GM23338 (cell line): ENCODE measurements around the gene SEC63. TPM values are rescaled to one million over a fixed set of nuclear protein-coding genes. Genes with fewer than 3 reads are reported as not detected.

ENCODE experiments used
- ATAC-seq: fragments of 200-7000 bp; cut with Tn5 transposase; 3 replicates; pipeline ENCODE4 v1.9.1; 2020
- DNase-seq: peaks from one replicate; pipeline ENCODE4 v3.0.0-alpha.2; 2015; ENCODE audit warnings: low spot score
- H2AFZ ChIP-seq: fragments of 200-600 bp; sonication (generic); 2 replicates; pipeline ENCODE4 v1.8.0; 2016; ENCODE audit warnings: antibody characterized with exemption, mild to moderate bottlenecking, moderate library complexity
- H3F3A ChIP-seq: fragments of 200-600 bp; sonication (generic); replicated peaks from 2 replicates; pipeline ENCODE4 v1.8.0; 2017; ENCODE audit warnings: antibody characterized with exemption, mixed run types, low read depth
- H3K27ac ChIP-seq: fragments of 200-600 bp; sonication (generic); 2 replicates; pipeline ENCODE4 v1.6.1; 2016; ENCODE audit warnings: low read depth
- H3K27me3 ChIP-seq: fragments of 200-600 bp; sonication (generic); 2 replicates; pipeline ENCODE4 v1.8.0; 2016; ENCODE audit warnings: mild to moderate bottlenecking, mixed run types, moderate library complexity; ENCODE audit not compliant: insufficient read depth
- H3K36me3 ChIP-seq: fragments of 200-600 bp; sonication (generic); 2 replicates; pipeline ENCODE4 v1.8.0; 2016; ENCODE audit warnings: mild to moderate bottlenecking; ENCODE audit not compliant: insufficient read depth
- H3K4me1 ChIP-seq: fragments of 200-600 bp; sonication (generic); 2 replicates; pipeline ENCODE4 v1.8.0; 2016; ENCODE audit warnings: mild to moderate bottlenecking, moderate library complexity; ENCODE audit not compliant: insufficient read depth
- H3K4me2 ChIP-seq: fragments of 200-600 bp; sonication (generic); 2 replicates; pipeline ENCODE4 v1.7.1; 2017; ENCODE audit warnings: mixed run types
- H3K4me3 ChIP-seq: fragments of 200-600 bp; sonication (generic); 2 replicates; pipeline ENCODE4 v1.6.1; 2016; ENCODE audit warnings: mixed run types
- H3K79me2 ChIP-seq: fragments of 200-600 bp; sonication (generic); replicated peaks from 2 replicates; pipeline ENCODE4 v1.8.0; 2017; ENCODE audit warnings: mild to moderate bottlenecking; ENCODE audit not compliant: insufficient read depth
- H3K9me2 ChIP-seq: fragments of 200-600 bp; sonication (generic); 2 replicates; pipeline ENCODE4 v1.8.0; 2017; ENCODE audit not compliant: insufficient read depth
- H4K20me1 ChIP-seq: fragments of 200-600 bp; sonication (generic); replicated peaks from 2 replicates; pipeline ENCODE4 v1.8.0; 2017; ENCODE audit warnings: mild to moderate bottlenecking; ENCODE audit not compliant: insufficient read depth
- H3K27ac Mint-ChIP-seq: 2 replicates; pipeline ENCODE4 v1.8.0; 2020; ENCODE audit warnings: inconsistent platforms, mild to moderate bottlenecking, moderate library complexity, mixed read lengths
- H3K27me3 Mint-ChIP-seq: 3 replicates; pipeline ENCODE4 v1.8.0; 2022; ENCODE audit warnings: low read depth, mild to moderate bottlenecking, moderate library complexity, mixed read lengths, inconsistent platforms; ENCODE audit not compliant: insufficient read depth, poor library complexity
- H3K36me3 Mint-ChIP-seq: 3 replicates; pipeline ENCODE4 v1.8.0; 2021; ENCODE audit warnings: low read depth, mild to moderate bottlenecking, inconsistent platforms, moderate library complexity, mixed read lengths
- H3K4me1 Mint-ChIP-seq: 3 replicates; pipeline ENCODE4 v1.8.0; 2020; ENCODE audit warnings: mild to moderate bottlenecking, inconsistent platforms, mixed read lengths
- H3K4me3 Mint-ChIP-seq: 3 replicates; pipeline ENCODE4 v1.8.0; 2021; ENCODE audit warnings: moderate library complexity, mild to moderate bottlenecking, inconsistent platforms, mixed read lengths
- H3K9me3 Mint-ChIP-seq: 3 replicates; pipeline ENCODE4 v1.8.0; 2020; ENCODE audit warnings: moderate library complexity, mild to moderate bottlenecking, inconsistent platforms, mixed read lengths
- CREB1 ChIP-seq: fragments of 250-450 bp; sonication (Bioruptor Pico); IDR thresholded peaks from 2 replicates; pipeline ENCODE4 v1.5.0; 2020; ENCODE audit warnings: low read depth, mild to moderate bottlenecking, moderate library complexity
- ETS1 ChIP-seq: IDR thresholded peaks from 2 replicates; pipeline ENCODE4 v1.6.1; 2016; ENCODE audit warnings: antibody characterized with exemption
- EZH2 ChIP-seq: fragments of 200-600 bp; sonication (generic); IDR thresholded peaks from one replicate; pipeline ENCODE4 v1.8.0; 2017; ENCODE audit warnings: antibody characterized with exemption, mild to moderate bottlenecking, low read depth; ENCODE audit not compliant: unreplicated experiment
- EZH2phosphoT487 ChIP-seq: fragments of 200-600 bp; sonication (generic); IDR thresholded peaks from one replicate; pipeline ENCODE4 v1.8.1; 2018; ENCODE audit warnings: antibody characterized with exemption; ENCODE audit not compliant: unreplicated experiment
- JUNB ChIP-seq: IDR thresholded peaks from one replicate; pipeline ENCODE4 v1.6.1; 2016; ENCODE audit warnings: antibody characterized with exemption; ENCODE audit not compliant: unreplicated experiment
- NANOG ChIP-seq: IDR thresholded peaks from 2 replicates; pipeline ENCODE4 v1.6.1; 2016; ENCODE audit warnings: antibody characterized with exemption, borderline replicate concordance
- POLR2AphosphoS5 ChIP-seq: IDR thresholded peaks from 2 replicates; pipeline ENCODE4 v1.6.1; 2016; ENCODE audit warnings: antibody characterized with exemption, low read depth
- REST ChIP-seq: IDR thresholded peaks from one replicate; pipeline ENCODE4 v1.6.1; 2018; ENCODE audit warnings: antibody characterized with exemption; ENCODE audit not compliant: unreplicated experiment
- ZNF114 ChIP-seq: fragments of 250-450 bp; sonication (Bioruptor Pico); IDR thresholded peaks from 2 replicates; pipeline ENCODE4 v1.5.0; 2020; ENCODE audit warnings: mild to moderate bottlenecking, moderate library complexity
- ZNF331 ChIP-seq: fragments of 250-450 bp; sonication (Bioruptor Pico); IDR thresholded peaks from 2 replicates; pipeline ENCODE4 v1.5.0; 2020; ENCODE audit warnings: low read depth, mild to moderate bottlenecking, moderate library complexity
- ZNF462 ChIP-seq: fragments of 250-450 bp; sonication (Bioruptor Pico); IDR thresholded peaks from 2 replicates; pipeline ENCODE4 v1.5.0; 2020; ENCODE audit warnings: mild to moderate bottlenecking, moderate library complexity
- polyA plus RNA-seq: library from polyadenylated mRNA; unstranded; fragments of >200 nt; fragmentation: Nextera tagmentation; extraction: Ambion mirVana; gene quantifications from 2 replicates; pipeline ENCODE4 v1.2.1, GENCODE V29; 2016
- total RNA-seq: library from RNA; depleted of rRNA; stranded (reverse); fragments of >200 nt; shearing (Covaris generic); gene quantifications from 2 replicates; pipeline ENCODE4 v1.2.3, GENCODE V29; 2014

The SEC63 gene
- total and polyA plus RNA-seq, 2 experiments from 2014 or later = 48.2 to 124 TPM

DNA sequence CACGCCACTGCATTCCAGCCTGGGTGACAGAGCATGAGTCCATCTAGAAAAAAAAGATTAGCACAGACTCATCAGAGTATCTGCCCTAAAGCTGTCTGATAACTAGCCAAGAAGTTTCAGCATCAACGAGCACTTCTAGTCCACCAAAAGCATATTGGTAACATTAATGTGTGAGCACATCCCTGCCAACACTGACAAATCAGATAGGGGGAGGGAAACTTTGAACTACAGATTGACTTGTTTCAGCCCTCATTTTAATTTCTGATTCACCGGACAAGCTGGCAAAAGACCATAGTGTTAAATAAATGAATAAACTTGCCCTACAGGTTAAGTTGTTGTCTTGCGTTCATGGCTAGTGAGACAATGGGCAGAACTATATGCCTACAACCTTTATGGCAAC is 7.7 kb upstream of the SEC63 start (continued):
- no peak for TF ChIP-seq ETS1
- no peak for TF ChIP-seq EZH2
- TF ChIP-seq POLR2AphosphoS5 = no peak
- no peak for TF ChIP-seq NANOG
- no peak for TF ChIP-seq REST
- TF ChIP-seq EZH2phosphoT487 = no peak

DNA sequence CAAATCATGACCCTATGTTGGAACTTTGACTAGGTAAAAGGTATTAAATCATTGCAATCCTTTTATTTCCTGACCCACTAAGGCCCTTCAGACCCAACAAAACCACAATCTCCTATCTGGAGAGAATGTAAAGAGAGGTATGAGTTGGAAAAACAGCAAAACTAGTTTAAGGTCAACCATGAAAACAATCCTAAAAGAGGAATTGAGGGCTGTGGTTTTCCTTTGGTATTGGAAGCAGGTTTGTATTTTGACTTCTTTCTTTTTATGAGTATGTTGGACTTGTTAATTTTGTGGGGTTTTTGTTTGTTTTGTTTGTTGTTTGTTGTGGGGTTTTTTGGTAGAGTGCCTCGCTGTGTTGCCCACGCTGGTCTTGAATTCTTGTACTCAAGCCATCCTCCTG is 4.7 kb upstream of the SEC63 start:
- Histone ChIP-seq H3K9me2 (no peaks in the 10 kb centered on the region), H3F3A (0 out of 2 replicates have a peak, but pooled peaks cover 12% of the 10 kb centered on the region), H3K27ac (no peak overlapping the region), H3K27me3 (no peaks in the 10 kb centered on the region), H4K20me1 (no peaks in the 10 kb centered on the region), H3K79me2 (peaks cover under 1% of the 10 kb centered on the region), H3K4me2 (no peak overlapping the region), H3K4me1 (no peaks in the 10 kb centered on the region), H3K4me3 (no peak overlapping the region), H2AFZ (no peak overlapping the region), H3K36me3 (no peaks in the 10 kb centered on the region)
- Mint-ChIP-seq H3K36me3 (no peaks in the 10 kb centered on the region), H3K9me3 (no peaks in the 10 kb centered on the region; the same call in 2 of the 3 replicates), H3K27ac (no peak overlapping the region), H3K4me3 (no peak overlapping the region), H3K27me3 (peaks cover 11% of the 10 kb centered on the region), H3K4me1 (peaks cover 18% of the 10 kb centered on the region)
- no peak for ATAC-seq
- no peak for DNase-seq
- TF ChIP-seq EZH2 (no peak), ZNF462 (no peak), POLR2AphosphoS5 (no peak), ZNF331 (CRISPR knock-in tag) (no peak), ZNF114 (CRISPR knock-in tag) (no peak), JUNB (no peak), CREB1 (CRISPR knock-in tag) (no peak), REST (no peak)
